GM12878 (cell line): ENCODE measurements around the gene TRMU. TPM values are rescaled to one million over a fixed set of nuclear protein-coding genes. Genes with fewer than 3 reads are reported as not detected.

ENCODE experiments used
- ATAC-seq: fragments of 200-7000 bp; cut with Tn5 transposase; 3 replicates; pipeline ENCODE4 v1.9.1; 2020; ENCODE audit warnings: mild to moderate bottlenecking, moderate library complexity
- BruUV-seq: library from RNA; stranded (reverse); fragments of 400-500 nt; replicated peaks from 2 replicates; lab custom pipeline; 2021; lab: Mats Ljungman, UMichigan
- CTCF ChIA-PET: fragments of 300-600 bp; sonication (Branson Sonifier 250); formaldehyde crosslinking; extraction: SDS; loops from one replicate; lab custom pipeline; 2021; ENCODE audit warnings: inconsistent platforms; lab: Yijun Ruan, JAX
- POLR2A ChIA-PET: fragments of 350-600 bp; formaldehyde crosslinking; extraction: SDS; loops from one replicate; lab custom pipeline; 2021; ENCODE audit warnings: inconsistent platforms; lab: Charles Lee
- RAD21 ChIA-PET: fragments of 300-600 bp; sonication (Branson Sonifier 250); formaldehyde crosslinking; loops from one replicate; lab custom pipeline; 2023; ENCODE audit warnings: antibody characterized with exemption; ENCODE audit not compliant: unreplicated experiment; lab: Charles Lee
- SMC1A ChIA-PET: fragments of 300-600 bp; sonication (Branson Sonifier 250); formaldehyde crosslinking; loops from one replicate; lab custom pipeline; 2023; ENCODE audit not compliant: unreplicated experiment, uncharacterized antibody; lab: Charles Lee
- DNase-seq: peaks from one replicate; pipeline ENCODE4 v3.0.0-alpha.2; 2011; ENCODE audit warnings: low read depth, low spot score
- FAIRE-seq: peaks from 3 replicates; lab custom pipeline; 2011; peaks lifted over from hg19 to GRCh38; lab: Jason Lieb, UNC
- H2AFZ ChIP-seq: 2 replicates; pipeline ENCODE4 v1.6.0; 2011; ENCODE audit warnings: low read depth, low read length, control low read depth; ENCODE audit not compliant: control insufficient read depth
- H3K27ac ChIP-seq: 2 replicates; pipeline ENCODE4 v1.5.1; 2011; ENCODE audit warnings: control low read depth; ENCODE audit not compliant: control insufficient read depth, insufficient read depth
- H3K27me3 ChIP-seq, 2 experiments: replicated peaks in 1 of 2; 2 replicates each; pipeline versions ENCODE4 v1.6.0 to v1.6.1; 2011; ENCODE audit warnings: low read length in 1 of 2; ENCODE audit not compliant: control insufficient read depth in 2 of 2, insufficient read depth in 2 of 2
- H3K36me3 ChIP-seq, 2 experiments: 2 replicates each; pipeline ENCODE4 v1.5.1; 2011; ENCODE audit warnings: low read length in 1 of 2; ENCODE audit not compliant: control insufficient read depth in 2 of 2, insufficient read depth in 2 of 2
- H3K4me1 ChIP-seq: 2 replicates; pipeline ENCODE4 v1.6.1; 2011; ENCODE audit warnings: mild to moderate bottlenecking, low read length, moderate library complexity, mixed read lengths; ENCODE audit not compliant: control insufficient read depth, insufficient read depth
- H3K4me2 ChIP-seq: 2 replicates; pipeline ENCODE4 v1.6.0; 2011; ENCODE audit warnings: control low read depth; ENCODE audit not compliant: control insufficient read depth, insufficient read depth
- H3K4me3 ChIP-seq: fragments of 200-600 bp; sonication (generic); 2 replicates; pipeline ENCODE4 v1.5.1; 2016
- H3K79me2 ChIP-seq: 2 replicates; pipeline ENCODE4 v1.6.0; 2011; ENCODE audit warnings: low read length; ENCODE audit not compliant: control insufficient read depth, insufficient read depth
- H3K9ac ChIP-seq: 2 replicates; pipeline ENCODE4 v1.8.0; 2011; ENCODE audit warnings: low read length, control low read depth, mixed read lengths; ENCODE audit not compliant: control insufficient read depth, insufficient read depth
- H3K9me3 ChIP-seq: replicated peaks from 3 replicates; pipeline ENCODE4 v1.5.1; 2011; ENCODE audit warnings: mild to moderate bottlenecking, low read length; ENCODE audit not compliant: control insufficient read depth, insufficient read depth
- H4K20me1 ChIP-seq: 2 replicates; pipeline ENCODE4 v1.6.0; 2011; ENCODE audit not compliant: control insufficient read depth, insufficient read depth
- BHLHE40 ChIP-seq, 2 experiments: fragments of 450-650 bp in 1 of 2; IDR thresholded peaks; 2 replicates each; pipeline ENCODE4 v1.6.1; 2011 to 2017; ENCODE audit warnings: low read depth in 2 of 2, borderline replicate concordance in 1 of 2, improper control_type of control experiment in 1 of 2, low read length in 1 of 2, mild to moderate bottlenecking in 1 of 2
- CHD1 ChIP-seq: IDR thresholded peaks from 2 replicates; pipeline ENCODE4 v1.6.1; 2012; ENCODE audit warnings: low read depth, low read length, improper control_type of control experiment
- E2F4 ChIP-seq: IDR thresholded peaks from 2 replicates; pipeline ENCODE4 v1.6.1; 2012; ENCODE audit warnings: low read depth, low read length, improper control_type of control experiment
- EED ChIP-seq: sonication (generic); IDR thresholded peaks from 2 replicates; pipeline ENCODE4 v1.6.1; 2016; ENCODE audit warnings: antibody characterized with exemption, low read depth
- KAT2A ChIP-seq: conservative IDR thresholded peaks from 2 replicates; pipeline ENCODE4 v1.6.1; 2011; ENCODE audit warnings: low read depth, low read length; ENCODE audit not compliant: control insufficient read depth
- LARP7 ChIP-seq: fragments of 450-650 bp; IDR thresholded peaks from 2 replicates; pipeline ENCODE4 v1.6.1; 2017; ENCODE audit warnings: mild to moderate bottlenecking
- POLR2AphosphoS2 ChIP-seq: IDR thresholded peaks from 2 replicates; pipeline ENCODE4 v1.6.1; 2011; ENCODE audit warnings: low read depth, mild to moderate bottlenecking, low read length, improper control_type of control experiment, moderate library complexity
- SPI1 ChIP-seq: IDR thresholded peaks from 2 replicates; pipeline ENCODE4 v1.6.1; 2011; ENCODE audit warnings: low read depth, mild to moderate bottlenecking, low read length, moderate library complexity, borderline replicate concordance; ENCODE audit not compliant: insufficient read depth
- STAT3 ChIP-seq: IDR thresholded peaks from 2 replicates; pipeline ENCODE4 v1.6.1; 2011; ENCODE audit warnings: low read depth, low read length, improper control_type of control experiment
- ZBTB40 ChIP-seq: fragments of 450-650 bp; IDR thresholded peaks from 2 replicates; pipeline ENCODE4 v1.6.1; 2016; ENCODE audit warnings: mild to moderate bottlenecking, moderate library complexity, borderline replicate concordance
- ZNF622 ChIP-seq: fragments of 450-650 bp; IDR thresholded peaks from 2 replicates; pipeline ENCODE4 v1.6.1; 2017; ENCODE audit warnings: mild to moderate bottlenecking, inconsistent platforms
- WGBS: methylation state at CpG from one replicate; pipeline ENCODE4 v1.1.6; 2016; ENCODE audit warnings: low lambda C conversion rate; ENCODE audit not compliant: insufficient replicate concordance, insufficient coverage; ENCODE audit errors: missing lambda C conversion rate; 5-methylcytosine and 5-hydroxymethylcytosine counted together
- in situ Hi-C: fragments of 300-500 bp; cut with MboI; formaldehyde crosslinking; loops from 9 replicates; pipeline ENCODE4 v1.14.3; 2018; ENCODE audit warnings: mixed read lengths
- intact Hi-C: fragments of 100-400 bp; cut with micrococcal nuclease; formaldehyde crosslinking; loops from one replicate; pipeline ENCODE4 v1.14.2; 2022; ENCODE audit not compliant: unreplicated experiment
- polyA plus RNA-seq, 11 experiments: library from polyadenylated mRNA; depleted of rRNA in 4 of 11; unstranded in 6 of 11; stranded (reverse) in 5 of 11; fragments of >200 nt; fragmentation: Nextera tagmentation in 4 of 11; fragmentation: Illumina TruSeq in 1 of 11; extraction: Ambion mirVana in 4 of 11; extraction: Trizol in 1 of 11; gene quantifications; 1 replicate in 1 of 11; 2 replicates in 10 of 11; pipeline versions ENCODE4 v1.2.1 to v1.2.3, GENCODE V29; 2011 to 2016; ENCODE audit warnings: inconsistent platforms in 2 of 11, missing spikeins in 2 of 11, low read depth in 1 of 11
- total RNA-seq, 4 experiments: library from RNA; depleted of rRNA in 3 of 4; stranded (reverse); fragments of >200 nt in 3 of 4; fragmentation: Illumina TruSeq in 1 of 4; extraction: Trizol in 1 of 4; gene quantifications; 2 replicates each; pipeline versions ENCODE4 v1.2.1 to v1.2.3, GENCODE V29; 2013 to 2021
- TF ChIP-seq, protein P1 (sequence below): fragments of 450-650 bp; IDR thresholded peaks from 2 replicates; pipeline ENCODE4 v1.6.1; 2017; ENCODE audit warnings: antibody characterized with exemption, mild to moderate bottlenecking, moderate library complexity
- TF ChIP-seq, protein P2 (sequence below): fragments of 450-650 bp; IDR thresholded peaks from 2 replicates; pipeline ENCODE4 v1.6.1; 2017; ENCODE audit warnings: mild to moderate bottlenecking, low read depth, inconsistent platforms; ENCODE audit not compliant: poor library complexity, severe bottlenecking

The TRMU gene
- total and polyA plus RNA-seq, 10 of the 15 experiments (the other 5 are each of a cell fraction or from before 2014, with no cell fraction given): 3.5 to 57.0 (median 44.0) TPM

DNA sequence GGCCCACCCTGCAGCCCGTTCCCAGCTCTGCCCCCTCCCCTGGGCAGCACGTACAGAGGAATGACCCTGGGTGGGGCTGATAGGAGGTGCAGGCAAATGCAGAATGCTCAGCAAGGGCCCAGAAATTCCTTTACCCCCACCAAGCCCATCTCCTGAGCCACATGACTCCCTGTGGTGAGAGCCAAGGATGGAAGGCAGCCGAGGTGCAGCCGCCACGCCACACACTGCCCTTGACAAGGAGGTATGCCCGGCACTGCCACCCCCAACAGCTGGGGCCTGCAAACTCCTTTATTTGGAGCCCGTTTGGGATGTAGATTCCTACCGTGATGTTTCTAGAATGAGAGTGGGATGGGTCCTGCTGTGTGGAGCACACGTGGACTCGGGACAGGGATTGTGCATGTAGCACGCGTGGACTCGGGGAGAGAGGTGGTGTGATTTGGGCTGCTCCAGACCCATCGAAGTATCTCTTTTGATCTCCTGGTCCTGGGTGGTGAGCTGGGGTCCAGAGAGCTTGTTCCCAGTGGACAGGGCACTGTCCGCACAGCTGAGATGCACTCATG is 25.9 kb upstream of the TRMU start:
- Histone ChIP-seq H4K20me1 (no peaks in the 10 kb centered on the region), H3K79me2 (peaks cover 4% of the 10 kb centered on the region), H2AFZ (no peak overlapping the region), H3K36me3 (peaks cover 20 to 23% of the 10 kb centered on the region in 2 experiments), H3K4me1 (no peaks in the 10 kb centered on the region), H3K9ac (no peak overlapping the region), H3K27ac (no peak overlapping the region), H3K4me2 (no peak overlapping the region), H3K4me3 (no peak overlapping the region), H3K27me3 (no peaks in the 10 kb centered on the region), H3K9me3 (no peaks in the 10 kb centered on the region)
- in situ Hi-C loops: loop anchor here (5.0 kb wide), 2 partner anchors 187 to 297 kb away; no protein-coding TSS in a partner anchor
- no TSS peak for BruUV-seq
- POLR2A ChIA-PET: no interaction called here
- SMC1A ChIA-PET: no interaction called here
- DNase-seq (no peak), FAIRE-seq (no peak), ATAC-seq (no peak)
- WGBS: 98% methylated on average over 15 of the region's 15 CpGs
- intact Hi-C loops: loop anchor here (10.0 kb wide), 1 partner anchor 315 kb away; no protein-coding TSS in a partner anchor
- RAD21 ChIA-PET: no interaction called here
- CTCF ChIA-PET: interaction anchor here (0.7 kb wide), 1 partner anchor 27 kb away, joined by 3 read pairs; no protein-coding TSS in a partner anchor
- TF ChIP-seq POLR2AphosphoS2: no peak
- no peak for TF ChIP-seq LARP7
- TF ChIP-seq CHD1: no peak
- TF ChIP-seq ZBTB40: no peak
- TF ChIP-seq BHLHE40 (IDR thresholded peaks at IDR 0.05; ENCODE audit: borderline replicate concordance in 1 of 2, low read depth in 2 of 2, low read length in 1 of 2): no peak
- TF ChIP-seq, protein P1, sequence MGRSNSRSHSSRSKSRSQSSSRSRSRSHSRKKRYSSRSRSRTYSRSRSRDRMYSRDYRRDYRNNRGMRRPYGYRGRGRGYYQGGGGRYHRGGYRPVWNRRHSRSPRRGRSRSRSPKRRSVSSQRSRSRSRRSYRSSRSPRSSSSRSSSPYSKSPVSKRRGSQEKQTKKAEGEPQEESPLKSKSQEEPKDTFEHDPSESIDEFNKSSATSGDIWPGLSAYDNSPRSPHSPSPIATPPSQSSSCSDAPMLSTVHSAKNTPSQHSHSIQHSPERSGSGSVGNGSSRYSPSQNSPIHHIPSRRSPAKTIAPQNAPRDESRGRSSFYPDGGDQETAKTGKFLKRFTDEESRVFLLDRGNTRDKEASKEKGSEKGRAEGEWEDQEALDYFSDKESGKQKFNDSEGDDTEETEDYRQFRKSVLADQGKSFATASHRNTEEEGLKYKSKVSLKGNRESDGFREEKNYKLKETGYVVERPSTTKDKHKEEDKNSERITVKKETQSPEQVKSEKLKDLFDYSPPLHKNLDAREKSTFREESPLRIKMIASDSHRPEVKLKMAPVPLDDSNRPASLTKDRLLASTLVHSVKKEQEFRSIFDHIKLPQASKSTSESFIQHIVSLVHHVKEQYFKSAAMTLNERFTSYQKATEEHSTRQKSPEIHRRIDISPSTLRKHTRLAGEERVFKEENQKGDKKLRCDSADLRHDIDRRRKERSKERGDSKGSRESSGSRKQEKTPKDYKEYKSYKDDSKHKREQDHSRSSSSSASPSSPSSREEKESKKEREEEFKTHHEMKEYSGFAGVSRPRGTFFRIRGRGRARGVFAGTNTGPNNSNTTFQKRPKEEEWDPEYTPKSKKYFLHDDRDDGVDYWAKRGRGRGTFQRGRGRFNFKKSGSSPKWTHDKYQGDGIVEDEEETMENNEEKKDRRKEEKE: no peak
- TF ChIP-seq KAT2A: no peak
- no peak for TF ChIP-seq STAT3
- no peak for TF ChIP-seq ZNF622
- no peak for TF ChIP-seq E2F4
- no peak for TF ChIP-seq EED
- TF ChIP-seq SPI1: no peak
- TF ChIP-seq, protein P2, sequence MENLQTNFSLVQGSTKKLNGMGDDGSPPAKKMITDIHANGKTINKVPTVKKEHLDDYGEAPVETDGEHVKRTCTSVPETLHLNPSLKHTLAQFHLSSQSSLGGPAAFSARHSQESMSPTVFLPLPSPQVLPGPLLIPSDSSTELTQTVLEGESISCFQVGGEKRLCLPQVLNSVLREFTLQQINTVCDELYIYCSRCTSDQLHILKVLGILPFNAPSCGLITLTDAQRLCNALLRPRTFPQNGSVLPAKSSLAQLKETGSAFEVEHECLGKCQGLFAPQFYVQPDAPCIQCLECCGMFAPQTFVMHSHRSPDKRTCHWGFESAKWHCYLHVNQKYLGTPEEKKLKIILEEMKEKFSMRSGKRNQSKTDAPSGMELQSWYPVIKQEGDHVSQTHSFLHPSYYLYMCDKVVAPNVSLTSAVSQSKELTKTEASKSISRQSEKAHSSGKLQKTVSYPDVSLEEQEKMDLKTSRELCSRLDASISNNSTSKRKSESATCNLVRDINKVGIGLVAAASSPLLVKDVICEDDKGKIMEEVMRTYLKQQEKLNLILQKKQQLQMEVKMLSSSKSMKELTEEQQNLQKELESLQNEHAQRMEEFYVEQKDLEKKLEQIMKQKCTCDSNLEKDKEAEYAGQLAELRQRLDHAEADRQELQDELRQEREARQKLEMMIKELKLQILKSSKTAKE: no peak
